ENCODE data around the gene GDE1. TPM values are rescaled to one million over a fixed set of nuclear protein-coding genes. Genes with fewer than 3 reads are reported as not detected.

GDE1 gene
- total RNA-seq, 2 donors from 2014 or later, result 67.8 to 92.1 TPM

DNA sequence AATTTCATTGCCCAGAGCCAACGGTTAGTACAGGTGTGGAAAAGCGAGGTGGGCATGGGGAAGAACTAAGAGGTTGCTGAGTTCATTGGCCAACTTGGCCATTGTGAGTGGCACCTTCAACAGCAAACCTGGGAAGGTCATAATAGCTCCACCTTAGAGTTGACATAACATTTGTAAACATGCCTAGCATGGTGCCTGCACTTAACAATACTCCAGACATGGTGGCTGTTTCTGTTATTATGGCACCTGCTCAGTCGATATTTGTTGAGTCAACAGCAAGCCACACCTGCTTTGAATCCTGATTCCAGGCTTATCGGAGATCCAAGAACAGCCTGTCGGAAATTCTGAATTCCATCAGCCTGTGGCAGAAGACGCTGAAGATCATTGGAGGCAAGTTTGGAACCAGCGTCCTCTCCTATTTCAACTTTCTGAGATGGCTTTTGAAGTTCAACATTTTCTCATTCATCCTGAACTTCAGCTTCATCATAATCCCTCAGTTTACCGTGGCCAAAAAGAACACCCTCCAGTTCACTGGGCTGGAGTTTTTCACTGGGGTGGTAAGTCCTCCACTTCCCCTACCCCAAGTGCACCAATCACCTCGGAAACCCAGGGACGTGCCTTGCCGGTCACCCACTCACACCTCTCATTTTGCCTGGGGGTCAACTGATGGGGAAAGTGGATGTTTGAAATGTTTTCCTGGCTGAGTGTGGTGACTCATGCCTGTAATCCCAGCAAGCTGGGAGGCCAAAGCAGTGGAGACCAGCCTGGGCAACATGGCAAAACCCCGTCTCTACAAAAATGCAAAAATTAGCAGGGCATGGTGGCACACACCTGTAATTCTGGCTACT, 58.2 kb downstream of the GDE1 start:
- DNase-seq (ENCODE audit: low spot score), result no peak
- H3K36me3 ChIP-seq, result peaks cover 0 to 5% of the 10 kb centered on the region in 2 donors
- H3K9me3 ChIP-seq, result no peaks in the 10 kb centered on the region
- H3K4me3 ChIP-seq, result no peak overlapping the region
- H3K4me1 ChIP-seq (replicated peaks), result no peaks in the 10 kb centered on the region
- no peak overlapping the region for H3K27ac ChIP-seq
- H3K27me3 ChIP-seq (replicated peaks; ENCODE audit: insufficient read depth), result no peaks in the 10 kb centered on the region
- TF ChIP-seq POLR2AphosphoS5 (IDR thresholded peaks at IDR 0.05), result no peak
- TF ChIP-seq POLR2A (IDR thresholded peaks at IDR 0.05), result no peak
- TF ChIP-seq, protein P1, sequence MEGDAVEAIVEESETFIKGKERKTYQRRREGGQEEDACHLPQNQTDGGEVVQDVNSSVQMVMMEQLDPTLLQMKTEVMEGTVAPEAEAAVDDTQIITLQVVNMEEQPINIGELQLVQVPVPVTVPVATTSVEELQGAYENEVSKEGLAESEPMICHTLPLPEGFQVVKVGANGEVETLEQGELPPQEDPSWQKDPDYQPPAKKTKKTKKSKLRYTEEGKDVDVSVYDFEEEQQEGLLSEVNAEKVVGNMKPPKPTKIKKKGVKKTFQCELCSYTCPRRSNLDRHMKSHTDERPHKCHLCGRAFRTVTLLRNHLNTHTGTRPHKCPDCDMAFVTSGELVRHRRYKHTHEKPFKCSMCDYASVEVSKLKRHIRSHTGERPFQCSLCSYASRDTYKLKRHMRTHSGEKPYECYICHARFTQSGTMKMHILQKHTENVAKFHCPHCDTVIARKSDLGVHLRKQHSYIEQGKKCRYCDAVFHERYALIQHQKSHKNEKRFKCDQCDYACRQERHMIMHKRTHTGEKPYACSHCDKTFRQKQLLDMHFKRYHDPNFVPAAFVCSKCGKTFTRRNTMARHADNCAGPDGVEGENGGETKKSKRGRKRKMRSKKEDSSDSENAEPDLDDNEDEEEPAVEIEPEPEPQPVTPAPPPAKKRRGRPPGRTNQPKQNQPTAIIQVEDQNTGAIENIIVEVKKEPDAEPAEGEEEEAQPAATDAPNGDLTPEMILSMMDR (IDR thresholded peaks at IDR 0.05), result no peak
- WGBS, result 92% methylated on average over 12 of the region's 12 CpGs
- intact Hi-C loops (cut with DNase I), result no loop called here

DNA sequence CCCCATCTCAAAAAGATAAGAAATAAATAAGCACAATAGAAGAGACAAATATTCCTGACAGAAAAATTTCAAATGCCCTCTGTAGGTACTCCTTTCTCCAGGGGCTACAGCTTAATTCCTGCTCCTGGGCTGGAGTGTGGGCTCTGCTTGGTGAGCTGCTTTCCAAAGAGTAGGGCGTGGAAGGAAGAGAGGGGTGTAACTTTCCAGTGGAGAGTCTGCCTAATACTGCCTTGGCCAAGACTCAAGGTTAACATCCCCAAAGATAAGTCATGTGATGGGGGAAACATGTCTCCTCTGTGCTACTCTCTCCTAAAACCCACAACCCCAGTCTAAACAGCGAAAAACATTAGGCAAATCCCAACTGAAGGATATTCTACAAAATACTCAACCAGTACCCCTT, 61.5 kb downstream of the GDE1 start:
- WGBS, result 88% methylated on average over 2 of the region's 2 CpGs
- H3K36me3 ChIP-seq, result no peaks in the 10 kb centered on the region
- DNase-seq (ENCODE audit: low spot score), result no peak

DNA sequence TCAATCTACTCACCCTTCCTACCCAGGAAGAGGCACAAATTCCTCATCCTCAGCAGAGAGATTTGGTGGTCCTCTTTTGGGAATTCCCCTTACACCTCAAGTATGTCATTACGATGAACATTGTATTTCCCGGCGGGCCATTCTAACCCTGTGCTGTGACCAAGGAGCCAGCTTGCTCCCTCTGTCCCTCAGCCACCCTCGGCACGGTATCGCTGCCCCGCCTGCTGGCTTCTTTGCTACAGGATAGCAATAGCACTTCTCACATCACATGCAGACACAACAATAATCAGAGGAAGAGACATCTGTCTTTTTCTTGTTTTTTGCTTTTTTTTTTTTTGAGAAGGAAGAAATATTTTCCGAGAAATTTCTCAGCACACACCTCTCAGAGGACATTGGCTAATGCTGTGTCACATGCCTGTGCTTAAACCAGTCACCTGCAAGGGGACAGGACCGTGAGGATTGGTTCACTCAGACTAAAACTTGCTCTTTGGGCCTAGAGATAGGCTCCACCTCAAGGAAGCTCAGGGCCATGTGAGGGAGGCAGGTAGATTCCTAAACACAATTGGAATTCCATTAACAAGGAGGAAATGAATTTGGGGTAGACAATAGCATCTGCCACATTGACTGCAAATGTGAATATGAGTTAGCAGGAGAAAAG, 63.0 kb downstream of the GDE1 start:
- DNase-seq (ENCODE audit: low spot score), result no peak
- WGBS, result 87% methylated on average over 9 of the region's 9 CpGs
- Histone ChIP-seq H3K27ac (no peak overlapping the region), H3K27me3 (replicated peaks; ENCODE audit: insufficient read depth) (no peaks in the 10 kb centered on the region), H3K9me3 (no peaks in the 10 kb centered on the region), H3K36me3 (no peaks in the 10 kb centered on the region), H3K4me1 (replicated peaks) (no peaks in the 10 kb centered on the region), H3K4me3 (no peak overlapping the region)
- TF ChIP-seq POLR2AphosphoS5 (IDR thresholded peaks at IDR 0.05), result no peak
- TF ChIP-seq, protein P1 (IDR thresholded peaks at IDR 0.05), result no peak
- TF ChIP-seq POLR2A (IDR thresholded peaks at IDR 0.05), result no peak
- intact Hi-C loops (cut with DNase I), result no loop called here

More for the DNA sequence above, 61.5 kb downstream of the GDE1 start:
- Histone ChIP-seq H3K4me1 (replicated peaks) (no peaks in the 10 kb centered on the region), H3K4me3 (no peak overlapping the region), H3K27me3 (replicated peaks; ENCODE audit: insufficient read depth) (no peaks in the 10 kb centered on the region), H3K27ac (no peak overlapping the region), H3K9me3 (no peaks in the 10 kb centered on the region)
- intact Hi-C loops (cut with DNase I), result no loop called here
- no peak for TF ChIP-seq POLR2AphosphoS5 (IDR thresholded peaks at IDR 0.05)
- no peak for TF ChIP-seq POLR2A (IDR thresholded peaks at IDR 0.05)
- TF ChIP-seq, protein P1 (IDR thresholded peaks at IDR 0.05), result no peak

Other genes starting within 250 kb of the GDE1 start
- under 1 TPM; 0.23 TPM for gene CLEC19A, start 236.4 kb downstream of the GDE1 start, total RNA-seq
- gene TMC5, start 104.2 kb downstream of the GDE1 start, total RNA-seq, result 10 to 100 TPM; 24.5 to 54.8 TPM
- gene CCP110, start 1.8 kb upstream of the GDE1 start, total RNA-seq, result 10 to 100 TPM; 13.8 to 20.7 TPM
- gene VPS35L, start 33.6 kb upstream of the GDE1 start, total RNA-seq, result 10 to 100 TPM; 58.8 to 74.0 TPM
- gene KNOP1, start 196.1 kb upstream of the GDE1 start, total RNA-seq, result 10 to 100 TPM; 11.2 to 26.6 TPM
- 10 to 100 TPM; 26.0 to 42.2 TPM for gene IQCK, start 196.2 kb upstream of the GDE1 start, total RNA-seq

Measured in prostate gland (tissue), 2 donors.